ENCODE measurements around the gene CHST14.

CHST14 gene

GRCh38 chr15:40511093-40511471, 40.3 kb downstream of the CHST14 start:
- TF ChIP-seq TARDBP (IDR thresholded peaks at IDR 0.05) (no peak), NFRKB (IDR thresholded peaks at IDR 0.05) (no peak), FOXK2 (IDR thresholded peaks at IDR 0.05) (no peak), ARNT (IDR thresholded peaks at IDR 0.05) (no peak), ELF4 (IDR thresholded peaks at IDR 0.05) (no peak), PKNOX1 (IDR thresholded peaks at IDR 0.05) (no peak), ZNF384 (IDR thresholded peaks at IDR 0.05) (no peak), HDGF (IDR thresholded peaks at IDR 0.05; ENCODE audit: borderline replicate concordance) (no peak), LEF1 (IDR thresholded peaks at IDR 0.05; ENCODE audit: borderline replicate concordance) (no peak), FOXA1 (IDR thresholded peaks at IDR 0.05) (no peak), CTBP1 (IDR thresholded peaks at IDR 0.05; ENCODE audit: borderline replicate concordance) (no peak), FOXM1 (IDR thresholded peaks at IDR 0.05; ENCODE audit: borderline replicate concordance) (no peak), SUZ12 (IDR thresholded peaks at IDR 0.05) (no peak), BHLHE40 (IDR thresholded peaks at IDR 0.05; ENCODE audit: borderline replicate concordance) (no peak), SP1 (IDR thresholded peaks at IDR 0.05) (no peak)
- POLR2A ChIA-PET: no interaction called here
- no peak for DNase-seq (ENCODE audit: extremely low spot score)
- CTCF ChIA-PET: no interaction called here

GRCh38 chr15:40511472-40512133, 40.8 kb downstream of the CHST14 start:
- ChIA-PET POLR2A (no interaction called here), CTCF (no interaction called here)
- TF ChIP-seq HDGF (IDR thresholded peaks at IDR 0.05; ENCODE audit: borderline replicate concordance): no peak
- no peak for TF ChIP-seq ARNT (IDR thresholded peaks at IDR 0.05)
- no peak for TF ChIP-seq FOXM1 (IDR thresholded peaks at IDR 0.05; ENCODE audit: borderline replicate concordance)
- no peak for TF ChIP-seq FOXK2 (IDR thresholded peaks at IDR 0.05)
- TF ChIP-seq PKNOX1 (IDR thresholded peaks at IDR 0.05): no peak
- TF ChIP-seq SUZ12 (IDR thresholded peaks at IDR 0.05): no peak
- no peak for TF ChIP-seq ZNF384 (IDR thresholded peaks at IDR 0.05)
- TF ChIP-seq BHLHE40 (IDR thresholded peaks at IDR 0.05; ENCODE audit: borderline replicate concordance): no peak
- TF ChIP-seq L3MBTL2 (conservative IDR thresholded peaks at IDR 0.05): no peak
- no peak for TF ChIP-seq NFRKB (IDR thresholded peaks at IDR 0.05)
- no peak for TF ChIP-seq SP1 (IDR thresholded peaks at IDR 0.05)
- TF ChIP-seq FOXA1 (IDR thresholded peaks at IDR 0.05): no peak
- no peak for TF ChIP-seq TARDBP (IDR thresholded peaks at IDR 0.05)
- no peak for TF ChIP-seq LEF1 (IDR thresholded peaks at IDR 0.05; ENCODE audit: borderline replicate concordance)
- TF ChIP-seq CTBP1 (IDR thresholded peaks at IDR 0.05; ENCODE audit: borderline replicate concordance): no peak
- TF ChIP-seq ELF4 (IDR thresholded peaks at IDR 0.05): no peak
- DNase-seq (ENCODE audit: extremely low spot score): no peak

- no peak for TF ChIP-seq LEF1 (IDR thresholded peaks at IDR 0.05; ENCODE audit: borderline replicate concordance)
- TF ChIP-seq SP1 (IDR thresholded peaks at IDR 0.05): no peak
- TF ChIP-seq SUZ12 (IDR thresholded peaks at IDR 0.05): no peak
- TF ChIP-seq ZNF384 (IDR thresholded peaks at IDR 0.05): no peak
- no peak for TF ChIP-seq TARDBP (IDR thresholded peaks at IDR 0.05)
- TF ChIP-seq NFRKB (IDR thresholded peaks at IDR 0.05): no peak
- TF ChIP-seq FOXA1 (IDR thresholded peaks at IDR 0.05): no peak
- TF ChIP-seq HDGF (IDR thresholded peaks at IDR 0.05; ENCODE audit: borderline replicate concordance): no peak
- no peak for TF ChIP-seq FOXM1 (IDR thresholded peaks at IDR 0.05; ENCODE audit: borderline replicate concordance)
- TF ChIP-seq BHLHE40 (IDR thresholded peaks at IDR 0.05; ENCODE audit: borderline replicate concordance): no peak
- DNase-seq (ENCODE audit: extremely low spot score): no peak
- POLR2A ChIA-PET: no interaction called here
- CTCF ChIA-PET: no interaction called here
Measured at GRCh38 chr15:40512440-40512839, 41.7 kb downstream of the CHST14 start.

- TF ChIP-seq FOXM1 (IDR thresholded peaks at IDR 0.05; ENCODE audit: borderline replicate concordance): no peak
- DNase-seq (ENCODE audit: extremely low spot score): no peak
- CTCF ChIA-PET: no interaction called here
- POLR2A ChIA-PET: no interaction called here
Measured at GRCh38 chr15:40513609-40514008, 42.8 kb downstream of the CHST14 start.

- TF ChIP-seq SUZ12 (IDR thresholded peaks at IDR 0.05) (no peak), TARDBP (IDR thresholded peaks at IDR 0.05) (no peak), ZNF384 (IDR thresholded peaks at IDR 0.05) (no peak), HDGF (IDR thresholded peaks at IDR 0.05; ENCODE audit: borderline replicate concordance) (no peak), NFRKB (IDR thresholded peaks at IDR 0.05) (no peak), PKNOX1 (IDR thresholded peaks at IDR 0.05) (no peak), FOXK2 (IDR thresholded peaks at IDR 0.05) (no peak), CTBP1 (IDR thresholded peaks at IDR 0.05; ENCODE audit: borderline replicate concordance) (no peak), FOXM1 (IDR thresholded peaks at IDR 0.05; ENCODE audit: borderline replicate concordance) (no peak), ARNT (IDR thresholded peaks at IDR 0.05) (no peak), ELF4 (IDR thresholded peaks at IDR 0.05) (no peak), SP1 (IDR thresholded peaks at IDR 0.05) (no peak), L3MBTL2 (conservative IDR thresholded peaks at IDR 0.05) (no peak), FOXA1 (IDR thresholded peaks at IDR 0.05) (no peak), BHLHE40 (IDR thresholded peaks at IDR 0.05; ENCODE audit: borderline replicate concordance) (no peak), LEF1 (IDR thresholded peaks at IDR 0.05; ENCODE audit: borderline replicate concordance) (no peak)
- DNase-seq (ENCODE audit: extremely low spot score): no peak
- ChIA-PET CTCF (no interaction called here), POLR2A (no interaction called here)
Measured at GRCh38 chr15:40516322-40516721, 45.5 kb downstream of the CHST14 start.

All from HEK293T (cell line).